Stomach smooth muscle (tissue), 2 donors: ENCODE results near the gene NUBPL.
"Not testable (repeated sequence)": the region's sequence is repeated elsewhere in the genome, so short reads cannot be mapped to it uniquely, and the experiment has no call there.

Source experiments
- H3K27ac ChIP-seq: one replicate; pipeline ENCODE4 v1.7.0; 2013; ENCODE audit warnings: mild to moderate bottlenecking, low read length, inconsistent platforms
- H3K27me3 ChIP-seq, 2 donors: one replicate each; pipeline ENCODE4 v1.7.0; 2013; ENCODE audit warnings: low read length in 2 of 2; ENCODE audit not compliant: insufficient read depth in 2 of 2, control insufficient read depth in 1 of 2
- H3K36me3 ChIP-seq, 2 donors: one replicate each; pipeline ENCODE4 v1.7.0; 2013; ENCODE audit warnings: low read length in 2 of 2; ENCODE audit not compliant: control insufficient read depth in 2 of 2, insufficient read depth in 2 of 2
- H3K4me1 ChIP-seq: one replicate; pipeline ENCODE4 v1.7.0; 2013; ENCODE audit warnings: low read length; ENCODE audit not compliant: control insufficient read depth, insufficient read depth
- H3K4me3 ChIP-seq, 2 donors: one replicate each; pipeline ENCODE4 v1.7.0; 2013; ENCODE audit warnings: low read length in 2 of 2
- H3K9ac ChIP-seq, 2 donors: one replicate each; pipeline ENCODE4 v1.7.0; 2013; ENCODE audit warnings: low read length in 2 of 2, mild to moderate bottlenecking in 1 of 2
- H3K9me3 ChIP-seq, 2 donors: one replicate each; pipeline ENCODE4 v1.7.0; 2013; ENCODE audit warnings: low read length in 2 of 2; ENCODE audit not compliant: control insufficient read depth in 2 of 2
- donor health status: healthy.
- donor health status: Pancreatic carcinoma.

The NUBPL gene

DNA sequence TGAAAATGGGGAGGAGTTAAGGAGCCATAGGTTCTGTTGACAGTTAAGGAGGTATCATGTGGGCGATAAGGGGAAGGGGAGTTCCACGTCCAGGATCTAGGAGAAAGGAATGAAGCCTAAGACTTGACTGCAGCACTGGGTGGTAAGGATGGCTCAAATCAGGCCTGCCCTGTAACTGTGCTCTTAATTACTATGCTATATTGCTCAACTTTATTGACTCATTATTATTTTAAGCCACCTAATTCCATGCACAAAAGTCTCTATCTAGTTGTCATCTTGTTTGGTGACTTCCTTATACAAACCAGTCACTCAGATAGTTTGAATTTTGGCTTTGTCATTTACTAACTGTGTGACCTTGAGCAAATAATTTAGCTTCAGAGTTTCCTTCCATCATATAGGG is 273.8 kb downstream of the NUBPL start:
- no peaks in the 10 kb centered on the region for H3K4me1 ChIP-seq
- H3K27ac ChIP-seq, result no peak overlapping the region
- H3K27me3 ChIP-seq, result no peaks in the 10 kb centered on the region
- no peak overlapping the region for H3K9ac ChIP-seq
- H3K36me3 ChIP-seq, result no peaks in the 10 kb centered on the region
- no peaks in the 10 kb centered on the region for H3K9me3 ChIP-seq
- H3K4me3 ChIP-seq, result no peak overlapping the region

DNA sequence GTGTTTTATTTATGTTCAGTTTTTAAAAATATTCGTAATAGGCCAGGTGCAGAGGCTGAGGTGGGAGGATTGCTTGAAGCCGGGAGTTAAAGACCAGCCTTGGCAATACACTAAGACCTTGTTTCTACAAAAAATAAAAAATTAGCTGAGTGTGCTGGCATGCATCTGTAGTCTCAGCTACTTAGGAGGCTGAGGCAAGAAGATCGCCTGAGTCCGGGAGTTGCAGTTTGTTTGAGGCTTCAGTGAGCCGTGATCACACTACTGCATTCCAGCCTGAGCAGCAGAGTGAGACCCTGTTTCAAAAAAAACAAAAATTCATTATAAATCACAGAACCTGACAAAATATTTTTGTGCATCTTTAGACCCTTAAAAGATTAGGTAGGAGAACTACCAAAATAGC is 275.8 kb downstream of the NUBPL start:
- H3K36me3 ChIP-seq, result no peaks in the 10 kb centered on the region
- H3K4me3 ChIP-seq, result no peak overlapping the region
- H3K9me3 ChIP-seq, result no peaks in the 10 kb centered on the region
- H3K27ac ChIP-seq, result no peak overlapping the region
- H3K4me1 ChIP-seq, result no peaks in the 10 kb centered on the region
- no peaks in the 10 kb centered on the region for H3K27me3 ChIP-seq
- no peak overlapping the region for H3K9ac ChIP-seq

DNA sequence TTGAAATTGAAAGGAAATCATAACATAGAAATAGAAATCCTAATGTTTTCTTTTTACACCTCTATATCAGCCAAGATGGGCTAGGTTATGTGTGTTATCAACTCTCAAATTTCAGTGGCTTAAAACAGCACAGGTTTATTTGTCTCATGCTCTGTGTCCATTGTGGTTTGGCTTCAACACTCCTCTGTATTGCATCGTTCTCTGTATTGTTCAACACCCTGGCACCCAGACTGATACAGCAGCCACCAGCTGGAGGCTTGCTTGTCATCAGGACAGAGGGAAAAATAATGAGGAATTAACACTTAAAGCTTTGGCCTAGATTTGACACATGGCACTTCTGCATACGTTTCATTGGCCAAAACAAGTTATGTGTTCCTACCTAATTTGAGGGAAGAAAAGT is 281.7 kb downstream of the NUBPL start:
- no peak overlapping the region for H3K4me3 ChIP-seq
- no peaks in the 10 kb centered on the region for H3K36me3 ChIP-seq
- H3K9me3 ChIP-seq, result no peaks in the 10 kb centered on the region
- no peaks in the 10 kb centered on the region for H3K27me3 ChIP-seq
- no peak overlapping the region for H3K9ac ChIP-seq
- no peaks in the 10 kb centered on the region for H3K4me1 ChIP-seq
- H3K27ac ChIP-seq, result no peak overlapping the region

DNA sequence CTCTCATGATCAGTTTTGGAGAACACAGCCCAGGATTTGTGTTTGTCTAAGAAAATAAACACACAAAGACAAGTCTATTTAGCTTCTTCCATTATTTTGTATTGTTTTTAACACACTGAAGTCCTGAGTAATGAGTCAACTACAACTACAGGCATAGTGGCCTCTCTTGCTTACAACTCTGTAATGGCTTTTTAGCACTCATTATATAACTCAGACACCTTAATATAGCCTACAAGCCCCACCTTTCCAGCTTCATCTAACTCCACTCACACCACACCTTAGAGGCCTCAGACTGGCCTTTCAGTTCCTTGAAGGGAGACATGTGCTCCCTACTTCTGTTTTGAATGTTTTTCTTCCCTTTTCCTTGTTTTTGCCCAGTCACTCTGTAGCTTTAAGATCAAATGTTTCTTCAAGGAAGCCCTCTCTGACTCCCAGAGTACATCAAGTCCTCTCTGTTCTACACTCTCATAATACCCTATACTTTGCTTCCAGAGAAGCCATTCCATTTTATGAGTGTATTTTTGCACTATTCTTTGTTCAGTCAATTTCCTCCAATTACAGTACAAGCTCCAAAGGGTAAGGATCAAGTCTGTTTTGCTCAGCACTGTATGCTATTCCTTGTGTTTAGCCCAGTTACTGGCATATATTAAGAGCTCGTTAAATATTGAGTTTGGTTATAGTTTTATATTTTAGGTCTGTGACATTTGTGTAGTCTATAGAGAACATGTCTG is 282.3 kb downstream of the NUBPL start:
- Histone ChIP-seq H3K27ac (no peak overlapping the region), H3K36me3 (no peaks in the 10 kb centered on the region), H3K9ac (no peak overlapping the region), H3K4me3 (no peak overlapping the region), H3K4me1 (no peaks in the 10 kb centered on the region), H3K27me3 (no peaks in the 10 kb centered on the region), H3K9me3 (no peaks in the 10 kb centered on the region)

DNA sequence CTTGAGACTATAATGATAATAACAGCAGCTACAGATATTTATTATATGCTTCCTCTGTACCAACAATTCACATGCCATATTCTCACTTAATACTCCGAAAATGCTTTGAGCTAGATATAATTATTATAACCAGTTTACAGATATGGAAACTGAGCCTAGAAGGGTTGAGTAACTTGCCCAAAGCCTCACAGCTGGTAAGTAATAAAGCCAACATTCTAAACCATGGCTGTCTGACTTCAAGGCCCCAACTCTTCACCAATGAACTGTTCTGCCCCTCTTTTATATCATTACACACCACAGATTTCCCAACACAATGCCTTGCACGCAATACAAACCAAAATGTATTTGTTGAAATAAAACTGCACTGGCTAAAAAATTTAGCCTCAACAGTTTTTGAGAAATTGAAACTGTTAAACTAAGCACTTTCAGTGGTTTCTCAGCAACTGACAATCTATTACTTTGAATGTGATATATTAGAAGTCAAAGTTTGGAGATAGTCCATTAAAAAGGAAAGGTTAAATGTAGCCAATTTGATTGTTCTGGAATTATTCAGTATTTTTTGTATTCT is 293.4 kb downstream of the NUBPL start:
- no peaks in the 10 kb centered on the region for H3K36me3 ChIP-seq
- no peaks in the 10 kb centered on the region for H3K4me1 ChIP-seq
- no peak overlapping the region for H3K9ac ChIP-seq
- no peaks in the 10 kb centered on the region for H3K27me3 ChIP-seq
- no peak overlapping the region for H3K27ac ChIP-seq
- H3K4me3 ChIP-seq, result no peak overlapping the region
- H3K9me3 ChIP-seq, result no peaks in the 10 kb centered on the region

DNA sequence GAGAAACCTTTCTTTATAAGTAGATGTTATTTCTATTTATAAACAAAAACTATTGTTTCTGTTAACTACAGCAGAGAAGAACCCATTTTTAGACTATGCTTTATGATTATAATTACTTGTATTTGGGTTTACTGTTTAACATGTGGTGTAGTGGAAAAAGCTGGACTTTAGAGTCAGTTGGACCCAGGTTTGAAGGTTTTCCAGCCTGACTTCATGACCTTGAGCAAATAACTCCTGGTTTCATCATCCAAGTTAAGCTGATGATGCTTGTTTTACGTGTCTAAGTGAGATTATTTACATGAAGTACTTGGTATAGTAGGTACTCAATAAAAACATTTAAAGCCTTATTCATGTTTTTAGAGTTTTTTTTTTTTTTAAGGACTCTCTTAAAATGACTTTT is 294.1 kb downstream of the NUBPL start:
- H3K4me3 ChIP-seq, result no peak overlapping the region
- no peak overlapping the region for H3K9ac ChIP-seq
- no peak overlapping the region for H3K27ac ChIP-seq
- no peaks in the 10 kb centered on the region for H3K27me3 ChIP-seq
- H3K4me1 ChIP-seq, result no peaks in the 10 kb centered on the region
- H3K9me3 ChIP-seq, result no peaks in the 10 kb centered on the region
- no peaks in the 10 kb centered on the region for H3K36me3 ChIP-seq

DNA sequence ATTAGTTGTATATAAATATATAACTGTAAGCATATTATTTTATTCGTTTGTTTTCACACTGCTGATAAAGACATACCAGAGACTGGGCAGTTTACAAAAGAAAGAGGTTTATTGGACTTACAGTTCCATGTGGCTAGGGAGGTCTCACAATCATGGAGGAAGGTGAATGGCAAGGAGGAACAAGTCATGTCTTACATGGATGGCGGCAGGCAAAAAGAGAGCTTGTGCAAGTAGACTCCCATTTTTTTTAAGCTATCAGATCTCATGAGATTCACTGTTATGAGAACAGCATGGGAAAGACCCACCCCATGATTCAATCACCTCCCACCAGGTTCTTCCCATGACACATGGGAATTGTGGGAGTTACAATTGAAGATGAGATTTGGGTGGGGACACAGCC is 294.8 kb downstream of the NUBPL start:
- H3K4me1 ChIP-seq, H3K9ac ChIP-seq, H3K27me3 ChIP-seq, H3K27ac ChIP-seq, H3K4me3 ChIP-seq, H3K9me3 ChIP-seq, H3K36me3 ChIP-seq: not testable (repeated sequence)

DNA sequence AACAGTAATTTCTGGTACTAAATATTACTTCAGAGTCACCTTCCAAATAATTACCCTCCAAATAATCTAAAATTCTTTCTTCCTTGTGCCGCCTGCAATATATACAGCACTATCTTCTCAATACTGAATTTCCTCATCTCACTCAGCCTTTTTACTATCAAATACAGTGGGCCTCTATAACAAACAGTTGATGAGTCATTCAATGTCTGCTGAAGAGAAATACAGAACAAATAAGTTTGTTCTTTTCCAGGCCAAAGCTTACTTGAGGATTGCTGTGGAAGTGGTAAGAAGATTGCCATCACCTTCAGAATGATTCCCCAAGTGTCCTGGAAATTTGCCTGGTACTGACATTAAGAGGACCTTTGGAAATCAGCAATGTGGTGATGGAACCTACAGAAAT is 297.7 kb downstream of the NUBPL start:
- Histone ChIP-seq H3K4me1 (no peaks in the 10 kb centered on the region), H3K36me3 (no peaks in the 10 kb centered on the region), H3K9me3 (no peaks in the 10 kb centered on the region), H3K27ac (no peak overlapping the region), H3K4me3 (no peak overlapping the region), H3K9ac (no peak overlapping the region), H3K27me3 (no peaks in the 10 kb centered on the region)

DNA sequence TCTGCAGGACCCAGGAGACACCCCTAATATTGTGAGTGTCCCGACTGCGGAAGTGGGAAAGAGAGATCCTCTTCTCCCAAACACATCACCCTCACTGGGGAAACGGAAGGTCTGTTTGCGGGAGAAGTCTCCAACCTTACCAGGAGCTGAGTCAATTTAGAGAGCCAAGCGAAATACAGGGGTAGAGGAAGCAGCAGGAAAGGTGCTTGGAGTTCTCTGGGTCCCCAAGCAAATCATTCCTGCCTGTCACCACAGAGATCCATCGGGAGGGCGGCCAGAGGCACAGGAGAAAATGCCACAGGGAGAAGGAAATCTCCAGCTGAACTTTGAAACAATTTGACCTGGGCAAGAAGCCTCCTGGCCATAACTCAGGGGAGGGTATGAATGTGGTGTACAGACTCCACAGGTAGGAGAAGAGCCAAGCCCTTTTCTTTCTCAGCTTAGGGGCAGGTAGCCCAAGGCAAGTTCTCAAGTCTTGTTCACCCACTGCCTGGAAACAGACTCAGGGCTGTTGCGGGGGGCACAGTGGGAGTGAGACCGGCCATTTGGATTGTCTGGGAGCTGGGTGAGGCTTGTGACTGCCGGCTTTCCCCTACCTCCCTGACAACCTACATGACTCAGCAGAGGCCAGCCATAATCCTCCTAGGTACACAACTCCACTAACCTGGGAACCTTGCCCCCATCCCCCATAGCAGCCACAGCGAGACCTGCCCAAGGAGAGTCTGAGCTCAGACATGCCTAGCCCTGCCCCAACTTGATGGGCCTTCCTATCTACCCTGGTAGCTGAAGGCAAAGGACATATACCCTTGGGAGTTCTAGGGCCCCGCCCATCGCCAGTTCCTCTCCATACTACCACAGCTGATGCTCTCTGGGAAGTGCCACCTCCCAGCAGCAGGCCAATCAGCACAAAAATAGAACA is 304.0 kb downstream of the NUBPL start:
- H3K9ac ChIP-seq, result no peak overlapping the region
- no peaks in the 10 kb centered on the region for H3K27me3 ChIP-seq
- H3K27ac ChIP-seq, result no peak overlapping the region
- no peaks in the 10 kb centered on the region for H3K36me3 ChIP-seq
- no peak overlapping the region for H3K4me3 ChIP-seq
- H3K9me3 ChIP-seq, result peaks cover 0 to 7% of the 10 kb centered on the region in 2 donors
- H3K4me1 ChIP-seq, result no peaks in the 10 kb centered on the region

DNA sequence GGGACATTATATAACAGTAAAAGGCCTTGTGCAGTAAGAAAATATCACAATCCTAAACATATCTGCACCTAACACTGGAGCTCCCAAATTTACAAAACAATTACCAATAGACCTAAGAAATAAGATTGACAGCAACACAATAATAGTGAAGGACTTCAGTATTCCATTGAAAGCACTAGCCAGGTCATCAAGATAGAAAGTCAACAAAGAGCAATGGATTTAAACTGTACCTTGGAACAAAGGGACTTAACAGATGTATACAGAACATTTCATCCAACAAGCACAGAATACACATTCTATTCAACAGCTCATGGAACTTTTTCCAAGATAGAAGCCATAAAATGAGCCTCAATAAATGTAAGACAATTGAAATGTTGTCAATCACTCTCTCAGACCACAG is 306.4 kb downstream of the NUBPL start:
- no peaks in the 10 kb centered on the region for H3K36me3 ChIP-seq
- H3K4me1 ChIP-seq, result no peaks in the 10 kb centered on the region
- H3K4me3 ChIP-seq, result no peak overlapping the region
- no peak overlapping the region for H3K27ac ChIP-seq
- no peaks in the 10 kb centered on the region for H3K27me3 ChIP-seq
- no peak overlapping the region for H3K9ac ChIP-seq
- peaks cover 0 to 7% of the 10 kb centered on the region in 2 donors for H3K9me3 ChIP-seq

DNA sequence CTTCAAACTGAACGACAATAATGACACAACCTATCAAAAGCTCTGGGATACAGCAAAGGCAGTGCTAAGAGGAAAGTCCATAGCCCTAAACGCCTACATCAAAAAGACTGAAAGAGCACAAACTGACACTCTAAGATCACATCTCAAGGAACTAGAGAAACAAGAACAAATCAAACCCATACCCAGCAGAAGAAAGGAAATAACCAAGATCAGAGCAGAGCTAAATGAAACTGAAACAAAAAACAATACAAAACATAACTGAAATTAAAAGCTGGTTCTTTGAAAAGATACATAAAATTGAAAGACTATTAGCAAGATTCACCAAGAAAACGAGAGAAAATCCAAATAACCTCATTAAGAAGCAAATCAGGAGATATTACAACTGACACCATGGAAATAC is 306.9 kb downstream of the NUBPL start:
- H3K4me3 ChIP-seq, H3K9me3 ChIP-seq, H3K4me1 ChIP-seq, H3K9ac ChIP-seq, H3K27ac ChIP-seq, H3K36me3 ChIP-seq, H3K27me3 ChIP-seq: not testable (repeated sequence)
